ENCODE measurements around the gene ZYX.

GRCh38 chr7:143393267-143394041 is 12.3 kb downstream of the ZYX start:
- TF ChIP-seq, protein P1, sequence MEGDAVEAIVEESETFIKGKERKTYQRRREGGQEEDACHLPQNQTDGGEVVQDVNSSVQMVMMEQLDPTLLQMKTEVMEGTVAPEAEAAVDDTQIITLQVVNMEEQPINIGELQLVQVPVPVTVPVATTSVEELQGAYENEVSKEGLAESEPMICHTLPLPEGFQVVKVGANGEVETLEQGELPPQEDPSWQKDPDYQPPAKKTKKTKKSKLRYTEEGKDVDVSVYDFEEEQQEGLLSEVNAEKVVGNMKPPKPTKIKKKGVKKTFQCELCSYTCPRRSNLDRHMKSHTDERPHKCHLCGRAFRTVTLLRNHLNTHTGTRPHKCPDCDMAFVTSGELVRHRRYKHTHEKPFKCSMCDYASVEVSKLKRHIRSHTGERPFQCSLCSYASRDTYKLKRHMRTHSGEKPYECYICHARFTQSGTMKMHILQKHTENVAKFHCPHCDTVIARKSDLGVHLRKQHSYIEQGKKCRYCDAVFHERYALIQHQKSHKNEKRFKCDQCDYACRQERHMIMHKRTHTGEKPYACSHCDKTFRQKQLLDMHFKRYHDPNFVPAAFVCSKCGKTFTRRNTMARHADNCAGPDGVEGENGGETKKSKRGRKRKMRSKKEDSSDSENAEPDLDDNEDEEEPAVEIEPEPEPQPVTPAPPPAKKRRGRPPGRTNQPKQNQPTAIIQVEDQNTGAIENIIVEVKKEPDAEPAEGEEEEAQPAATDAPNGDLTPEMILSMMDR (IDR thresholded peaks at IDR 0.05) = no peak
- TF ChIP-seq POLR2AphosphoS5 (IDR thresholded peaks at IDR 0.05; ENCODE audit: insufficient read depth in 1 of 2, low read depth in 1 of 2) (no peak), POLR2A (IDR thresholded peaks at IDR 0.05) (no peak)

Measured in vagina (tissue), 2 donors.